Activated T-cell treated with anti-CD3 and anti-CD28 coated beads, Interleukin-2, amount 50 U/mL, for 24 hours (primary cell): ENCODE results near the gene AHRR.
"Not testable (repeated sequence)": the region's sequence is repeated elsewhere in the genome, so short reads cannot be mapped to it uniquely, and the experiment has no call there.

Source experiments
- DNase-seq: peaks from one replicate; pipeline ENCODE4 v3.0.0-alpha.2; 2020
- H3K27ac Mint-ChIP-seq: 2 replicates; pipeline ENCODE4 v1.8.0; 2020; ENCODE audit warnings: mild to moderate bottlenecking, mixed read lengths
- H3K27me3 Mint-ChIP-seq: 2 replicates; pipeline ENCODE4 v1.8.0; 2020; ENCODE audit warnings: mixed read lengths
- H3K36me3 Mint-ChIP-seq: 2 replicates; pipeline ENCODE4 v1.8.0; 2020; ENCODE audit warnings: low read depth, mixed read lengths
- H3K4me1 Mint-ChIP-seq: 2 replicates; pipeline ENCODE4 v1.8.0; 2020; ENCODE audit warnings: low read depth, mixed read lengths
- H3K4me3 Mint-ChIP-seq: 2 replicates; pipeline ENCODE4 v1.8.0; 2020; ENCODE audit warnings: mild to moderate bottlenecking, moderate library complexity, mixed read lengths
- H3K9me3 Mint-ChIP-seq: 2 replicates; pipeline ENCODE4 v1.8.0; 2020; ENCODE audit warnings: mixed read lengths

Gene AHRR

DNA sequence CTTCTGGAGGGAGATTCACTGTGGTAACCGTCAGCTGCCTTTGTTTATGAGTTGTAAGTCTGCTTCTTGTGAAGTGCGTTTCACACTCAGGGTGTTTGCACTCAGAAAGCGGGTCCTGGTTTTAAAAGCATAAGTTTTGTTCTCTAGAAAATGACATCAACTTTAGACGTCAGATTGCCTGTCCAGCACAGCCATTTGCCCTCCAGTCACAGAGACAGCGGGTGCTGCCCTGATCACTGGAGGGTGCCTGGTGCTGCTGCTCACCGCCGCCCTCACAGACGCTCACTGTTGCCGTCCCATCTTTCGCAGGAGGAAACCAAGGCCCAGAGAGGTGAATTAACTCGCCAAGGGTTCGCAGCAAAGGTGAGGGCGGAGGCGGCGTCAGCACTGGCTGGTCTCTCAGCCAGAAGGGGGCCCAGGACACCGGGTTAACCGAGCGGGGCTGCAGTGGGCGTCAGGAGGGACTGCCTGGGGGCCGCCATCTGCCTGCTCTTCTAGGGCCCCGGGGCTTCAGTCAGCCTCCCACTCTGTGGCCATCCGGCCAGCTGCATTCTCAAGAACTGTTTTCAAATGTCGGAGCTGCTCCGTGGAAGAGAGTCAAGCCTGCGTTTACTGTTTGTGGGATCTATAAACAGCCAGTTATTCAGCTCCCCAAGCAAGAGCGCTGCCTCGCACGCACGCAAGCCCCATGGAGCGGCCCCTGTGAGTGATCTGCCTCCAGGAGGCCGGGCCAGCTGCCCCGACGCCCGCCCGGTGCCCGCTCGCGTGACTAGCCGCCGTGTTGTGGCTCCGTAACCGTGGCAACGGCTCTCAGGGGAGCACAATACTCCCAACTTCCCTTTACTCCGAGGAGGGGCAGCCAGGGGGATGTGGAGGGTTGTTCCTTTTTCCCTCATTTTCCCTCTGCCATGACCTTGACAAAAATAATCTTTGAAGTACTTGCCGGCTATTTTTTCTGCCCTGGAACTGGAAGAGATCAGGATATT is 78.1 kb downstream of the AHRR start:
- H3K27ac Mint-ChIP-seq, result peak overlapping the region; percentile 92
- no peaks in the 10 kb centered on the region for H3K9me3 Mint-ChIP-seq

DNA sequence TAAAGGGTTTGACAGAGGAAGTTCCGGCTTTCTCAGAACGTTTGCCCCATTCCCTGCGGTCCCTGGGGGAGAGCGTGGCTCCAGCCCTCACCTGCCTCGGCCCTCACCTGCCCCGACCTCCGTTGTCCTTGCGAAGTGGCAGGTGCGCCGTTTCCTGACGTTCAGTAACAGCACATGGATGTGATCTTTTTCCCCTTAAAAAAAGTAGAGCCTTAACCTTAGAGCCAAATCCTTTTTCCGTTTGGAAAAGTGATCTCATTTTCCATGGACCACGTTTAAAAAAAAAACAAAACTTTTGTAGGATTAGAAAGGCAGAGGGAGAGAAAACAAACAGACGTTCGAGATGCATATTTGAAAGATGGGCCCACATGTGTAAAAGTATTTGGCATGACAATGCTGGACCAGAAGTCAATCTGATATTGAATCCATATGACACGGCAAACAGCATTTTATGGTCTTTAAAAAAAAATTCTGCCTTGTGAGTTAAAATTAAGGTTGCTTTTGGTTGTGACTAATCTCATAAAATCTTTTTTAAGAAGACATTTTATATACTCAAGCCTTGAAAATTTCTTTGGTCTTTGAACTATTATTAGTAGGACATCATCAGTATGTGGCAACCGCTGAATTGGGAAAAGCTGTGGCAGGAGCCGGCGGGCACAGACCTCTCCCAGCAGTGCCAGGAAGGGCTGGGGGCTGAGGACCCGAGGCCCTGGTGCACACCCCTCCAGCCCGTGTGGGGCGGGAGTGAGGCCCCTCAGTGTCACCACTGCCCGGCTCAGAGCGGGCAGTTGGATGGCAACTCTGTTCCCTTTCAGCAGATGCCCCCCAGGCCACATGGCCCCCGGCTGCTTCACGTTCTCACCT is 79.0 kb downstream of the AHRR start:
- Mint-ChIP-seq H3K27me3 (peaks cover 44% of the 10 kb centered on the region), H3K4me1 (peaks cover 47% of the 10 kb centered on the region), H3K9me3 (no peaks in the 10 kb centered on the region), H3K27ac (peak overlapping the region; percentile 92), H3K4me3 (peak overlapping the region; percentile 60), H3K36me3 (peaks cover 28% of the 10 kb centered on the region)
- peak; percentile 29 for DNase-seq

More for the DNA sequence above, 78.1 kb downstream of the AHRR start:
- peaks cover 28% of the 10 kb centered on the region for H3K36me3 Mint-ChIP-seq
- peak; percentile 79 for DNase-seq
- H3K4me3 Mint-ChIP-seq, result peak overlapping the region; percentile 60
- H3K4me1 Mint-ChIP-seq, result peaks cover 47% of the 10 kb centered on the region
- peaks cover 43% of the 10 kb centered on the region for H3K27me3 Mint-ChIP-seq

DNA sequence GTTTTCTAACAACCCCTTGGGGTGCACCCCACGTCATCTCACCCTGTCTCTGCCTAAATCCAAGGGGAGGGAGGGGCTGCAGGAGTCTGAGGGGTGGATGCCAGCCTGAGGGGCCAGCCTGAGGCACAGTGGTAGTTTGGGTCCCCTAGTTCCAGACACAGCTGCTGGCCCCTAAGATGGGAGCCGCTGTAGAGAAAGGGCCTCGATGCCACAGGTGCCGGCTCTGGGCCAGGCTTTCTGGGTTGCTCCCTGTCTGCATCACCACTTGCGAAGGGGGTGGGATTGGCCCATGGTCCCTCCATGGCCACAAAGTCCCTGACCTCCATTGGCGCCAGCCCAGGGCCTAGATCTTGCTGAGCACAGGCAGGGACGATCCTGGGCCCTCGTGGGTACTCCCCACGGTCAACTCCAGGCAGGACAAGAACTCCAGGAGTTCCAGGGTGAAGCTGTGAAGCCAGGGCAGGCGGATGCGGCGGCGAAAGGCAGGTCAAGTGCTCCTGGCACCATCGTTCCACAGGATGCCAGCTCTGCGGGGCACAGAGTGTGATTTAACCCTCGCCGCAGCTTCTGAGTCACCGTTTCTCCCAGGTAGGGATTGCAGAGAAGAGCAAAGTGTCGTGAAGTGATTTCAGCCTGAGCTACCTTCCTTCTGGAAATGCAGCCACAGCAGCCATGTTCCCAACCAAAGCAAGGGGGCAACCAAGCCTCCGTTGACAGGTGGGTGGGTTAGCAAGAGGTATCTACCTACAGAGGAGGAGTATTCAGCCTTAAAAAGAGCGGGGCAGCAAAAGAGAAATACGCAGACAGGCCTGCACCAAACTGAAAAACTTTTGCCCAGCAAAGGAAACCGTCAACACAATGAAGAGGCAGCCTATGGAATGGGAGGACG is 79.9 kb downstream of the AHRR start:
- Mint-ChIP-seq H3K9me3 (no peaks in the 10 kb centered on the region), H3K4me1 (peaks cover 47% of the 10 kb centered on the region), H3K4me3 (no peak overlapping the region), H3K27ac (no peak overlapping the region), H3K27me3 (peaks cover 46% of the 10 kb centered on the region), H3K36me3 (peaks cover 28% of the 10 kb centered on the region)
- DNase-seq, result peak; percentile 29

DNA sequence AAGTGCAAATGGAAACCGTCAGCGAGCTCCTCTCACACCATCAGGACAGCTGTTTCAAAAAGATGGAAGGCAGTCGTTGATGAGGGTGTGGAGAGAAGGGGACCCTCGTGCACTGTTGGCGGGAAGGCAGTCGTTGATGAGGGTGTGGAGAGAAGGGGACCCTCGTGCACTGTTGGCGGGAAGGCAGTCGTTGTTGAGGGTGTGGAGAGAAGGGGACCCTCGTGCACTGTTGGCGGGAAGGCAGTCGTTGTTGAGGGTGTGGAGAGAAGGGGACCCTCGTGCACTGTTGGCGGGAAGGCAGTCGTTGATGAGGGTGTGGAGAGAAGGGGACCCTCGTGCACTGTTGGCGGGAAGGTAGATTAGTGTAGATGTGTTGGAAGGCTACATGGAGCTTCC is 80.7 kb downstream of the AHRR start:
- DNase-seq, H3K27ac Mint-ChIP-seq, H3K9me3 Mint-ChIP-seq, H3K4me3 Mint-ChIP-seq: not testable (repeated sequence)
- H3K27me3 Mint-ChIP-seq, result peaks cover 46% of the 10 kb centered on the region
- H3K36me3 Mint-ChIP-seq, result peaks cover 28% of the 10 kb centered on the region
- peaks cover 47% of the 10 kb centered on the region for H3K4me1 Mint-ChIP-seq

DNA sequence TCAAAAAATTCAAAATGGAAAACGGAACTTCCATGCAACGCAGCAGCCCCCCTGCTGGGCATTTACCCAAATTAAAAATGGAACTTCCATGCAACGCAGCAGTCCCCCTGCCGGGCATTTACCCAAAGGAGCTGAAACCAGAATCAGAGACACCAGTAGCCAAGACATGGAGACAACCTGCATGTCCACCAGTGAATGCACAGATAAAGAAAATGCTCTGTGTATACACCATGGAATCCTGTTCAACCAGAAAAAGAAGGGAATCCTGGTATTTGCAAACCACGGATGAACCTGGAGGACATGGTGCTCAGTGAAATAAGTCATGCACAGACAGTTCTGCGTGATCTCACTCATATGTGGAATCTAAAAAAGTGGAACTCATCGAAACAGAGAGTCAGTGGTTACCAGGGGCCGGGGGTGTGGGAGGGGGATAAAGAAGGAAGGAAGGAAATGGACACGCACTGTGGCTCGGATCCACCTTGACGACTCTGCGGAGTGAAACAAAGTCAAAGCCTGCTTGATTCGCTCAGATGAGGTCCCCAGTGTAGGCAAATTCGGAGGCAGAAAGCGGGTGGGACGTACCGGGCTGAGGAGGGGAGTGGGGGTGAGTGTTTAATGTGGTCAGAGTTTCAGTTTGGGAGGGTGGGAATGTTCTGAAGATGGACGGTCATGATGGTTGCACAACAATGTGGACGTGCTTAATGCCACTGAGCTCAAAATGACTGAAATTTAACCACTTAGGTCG is 81.3 kb downstream of the AHRR start:
- Mint-ChIP-seq H3K27ac (peak overlapping the region; percentile 32), H3K27me3 (peaks cover 46% of the 10 kb centered on the region), H3K4me1 (peaks cover 47% of the 10 kb centered on the region), H3K9me3 (no peaks in the 10 kb centered on the region), H3K36me3 (peaks cover 28% of the 10 kb centered on the region), H3K4me3 (no peak overlapping the region)
- DNase-seq, result peak; percentile 35

DNA sequence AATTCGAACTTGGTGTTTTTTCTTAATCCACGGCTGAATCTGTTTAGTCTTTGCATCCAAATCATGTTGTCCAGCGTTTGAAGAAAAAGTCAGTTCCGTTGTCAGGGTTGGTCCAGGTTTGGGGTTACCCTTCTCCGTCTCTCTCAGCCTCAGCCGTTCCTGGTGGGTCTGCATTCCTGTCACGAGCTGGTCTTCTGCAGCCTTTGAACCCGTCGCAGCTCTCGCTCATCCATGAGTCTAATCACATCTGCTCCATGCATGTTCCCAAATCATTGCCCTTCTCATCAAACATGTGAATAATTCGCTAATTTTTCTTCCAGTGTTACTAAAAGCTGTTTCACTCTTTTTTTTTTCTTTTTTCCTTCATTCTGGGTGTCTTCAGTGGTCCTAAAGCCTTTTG is 82.5 kb downstream of the AHRR start:
- H3K27me3 Mint-ChIP-seq, result peaks cover 46% of the 10 kb centered on the region
- no peak overlapping the region for H3K27ac Mint-ChIP-seq
- no peak overlapping the region for H3K4me3 Mint-ChIP-seq
- no peak for DNase-seq
- no peaks in the 10 kb centered on the region for H3K9me3 Mint-ChIP-seq
- H3K36me3 Mint-ChIP-seq, result peaks cover 28% of the 10 kb centered on the region
- H3K4me1 Mint-ChIP-seq, result peaks cover 40% of the 10 kb centered on the region

DNA sequence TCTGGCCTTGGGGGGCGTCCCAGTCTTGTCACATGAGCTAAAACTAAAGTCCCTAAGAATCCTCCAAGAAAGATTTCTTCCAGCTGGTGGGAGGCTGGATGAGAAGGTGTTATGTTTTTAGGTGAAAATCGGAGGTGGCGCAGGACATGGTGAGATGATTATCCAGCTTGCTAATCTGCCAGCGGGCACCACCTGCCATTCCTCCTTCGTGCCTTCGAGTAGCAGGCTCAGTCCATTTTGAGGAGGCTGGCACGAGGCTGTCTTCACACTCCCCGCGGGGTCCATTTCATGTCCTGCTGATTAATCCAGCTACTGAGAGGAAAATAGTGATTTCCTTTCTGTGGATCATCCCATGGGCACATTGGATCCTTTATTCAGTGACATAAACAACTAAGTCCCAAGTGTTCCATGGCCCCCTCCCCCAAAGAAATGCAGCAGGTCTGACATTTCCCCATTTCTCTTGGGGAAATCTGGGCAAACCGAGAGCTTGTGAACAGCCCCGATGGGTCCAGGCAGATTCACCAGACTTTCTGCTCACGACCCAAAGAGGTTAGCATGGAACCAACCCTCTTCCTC is 83.2 kb downstream of the AHRR start:
- H3K4me1 Mint-ChIP-seq, result peaks cover 34% of the 10 kb centered on the region
- no peak overlapping the region for H3K27ac Mint-ChIP-seq
- peaks cover 22% of the 10 kb centered on the region for H3K36me3 Mint-ChIP-seq
- peaks cover 41% of the 10 kb centered on the region for H3K27me3 Mint-ChIP-seq
- no peaks in the 10 kb centered on the region for H3K9me3 Mint-ChIP-seq
- DNase-seq, result no peak
- H3K4me3 Mint-ChIP-seq, result no peak overlapping the region

DNA sequence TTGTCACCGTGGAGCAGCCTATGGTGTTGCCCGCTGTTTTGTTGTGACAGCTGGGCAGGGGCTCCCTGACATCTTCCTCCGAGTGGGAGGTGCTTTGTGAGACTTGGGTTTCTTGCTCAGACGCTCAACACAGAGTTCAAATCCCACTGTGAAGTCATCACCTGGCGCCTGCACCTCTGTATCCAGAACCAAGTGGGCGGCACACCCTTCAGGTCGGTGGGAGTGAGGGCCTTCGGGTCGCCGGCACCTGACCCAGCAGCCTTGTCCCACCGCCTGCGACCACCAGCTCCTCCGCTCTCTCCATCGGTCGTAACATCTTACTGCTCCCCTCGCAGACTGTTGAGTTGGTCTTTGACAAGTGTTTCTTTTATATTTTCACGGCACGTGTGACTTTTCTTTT is 83.9 kb downstream of the AHRR start:
- DNase-seq, result no peak
- no peak overlapping the region for H3K4me3 Mint-ChIP-seq
- peaks cover 34% of the 10 kb centered on the region for H3K27me3 Mint-ChIP-seq
- no peaks in the 10 kb centered on the region for H3K9me3 Mint-ChIP-seq
- H3K27ac Mint-ChIP-seq, result no peak overlapping the region
- H3K4me1 Mint-ChIP-seq, result peaks cover 27% of the 10 kb centered on the region
- peaks cover 16% of the 10 kb centered on the region for H3K36me3 Mint-ChIP-seq

DNA sequence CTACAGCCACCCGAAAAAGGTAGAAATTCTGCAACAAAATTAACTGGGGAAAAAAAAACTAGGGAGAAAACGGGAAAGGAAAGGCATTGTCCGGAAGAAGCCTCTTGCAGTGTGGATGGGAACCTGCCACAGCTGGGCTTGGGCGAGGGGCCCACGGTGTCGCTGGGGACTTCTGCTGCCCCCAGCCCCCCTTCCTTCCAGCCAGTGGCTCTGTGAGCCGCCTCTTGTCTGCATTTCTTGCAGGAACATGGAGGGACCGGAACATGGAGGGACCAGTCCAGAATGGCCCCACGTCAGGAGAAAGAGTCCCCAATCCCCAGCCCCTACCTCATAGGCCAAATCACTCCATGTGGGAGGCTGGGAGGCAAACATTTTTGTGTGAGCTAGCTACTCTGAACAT is 84.5 kb downstream of the AHRR start:
- peaks cover 30% of the 10 kb centered on the region for H3K27me3 Mint-ChIP-seq
- H3K9me3 Mint-ChIP-seq, result no peaks in the 10 kb centered on the region
- H3K4me3 Mint-ChIP-seq, result no peak overlapping the region
- no peak overlapping the region for H3K27ac Mint-ChIP-seq
- no peak for DNase-seq
- H3K36me3 Mint-ChIP-seq, result peaks cover 13% of the 10 kb centered on the region
- H3K4me1 Mint-ChIP-seq, result peaks cover 28% of the 10 kb centered on the region

DNA sequence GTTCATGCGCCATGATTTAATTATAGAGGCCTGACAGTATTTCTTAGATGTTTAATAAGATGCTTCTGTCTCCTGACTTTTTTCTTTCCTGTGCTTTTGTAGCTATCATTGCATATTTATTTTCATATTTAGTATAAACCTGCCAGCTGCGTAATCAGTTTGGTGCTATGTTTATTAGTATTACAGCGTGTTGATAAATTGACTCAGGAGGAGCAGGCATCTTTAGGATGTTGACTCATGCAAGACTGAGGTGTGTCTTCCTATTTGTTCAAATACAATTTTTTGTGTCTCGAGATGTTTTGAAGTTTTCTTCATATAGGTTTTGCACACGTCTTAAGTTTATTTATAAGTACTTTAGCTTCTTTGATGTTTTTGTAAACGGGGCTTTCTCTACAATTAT is 85.5 kb downstream of the AHRR start:
- Mint-ChIP-seq H3K4me3 (no peak overlapping the region), H3K9me3 (no peaks in the 10 kb centered on the region), H3K36me3 (peaks cover 4% of the 10 kb centered on the region)

DNA sequence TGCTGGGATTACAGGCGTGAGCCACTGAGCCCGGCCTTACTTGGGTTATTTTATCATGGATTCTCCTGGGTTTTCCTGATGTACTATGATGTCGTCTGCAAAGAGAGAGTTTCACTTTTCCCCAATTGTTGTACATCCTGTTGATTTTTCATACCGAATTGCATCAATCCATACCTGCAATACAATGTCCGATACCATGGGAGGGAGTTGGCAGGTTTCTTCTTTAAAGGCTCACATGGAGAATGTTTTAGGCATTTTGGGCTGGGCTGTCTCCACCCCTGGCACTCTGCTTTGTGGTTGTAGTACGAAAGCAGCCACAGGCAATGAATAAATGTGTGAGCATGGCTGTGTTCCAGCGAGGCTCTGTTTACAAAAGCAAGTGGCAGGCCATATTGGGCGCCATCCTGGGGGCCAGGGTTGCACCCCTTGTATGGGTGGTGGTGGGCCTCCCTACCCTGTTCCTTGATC is 86.3 kb downstream of the AHRR start:
- Mint-ChIP-seq H3K27ac (no peak overlapping the region), H3K27me3 (peaks cover 17% of the 10 kb centered on the region), H3K9me3 (no peaks in the 10 kb centered on the region), H3K4me1 (peaks cover 28% of the 10 kb centered on the region), H3K4me3 (no peak overlapping the region), H3K36me3 (peaks cover 3% of the 10 kb centered on the region)
- DNase-seq, result no peak

More for the DNA sequence above, 85.5 kb downstream of the AHRR start:
- peaks cover 29% of the 10 kb centered on the region for H3K4me1 Mint-ChIP-seq
- H3K27ac Mint-ChIP-seq, result no peak overlapping the region
- H3K27me3 Mint-ChIP-seq, result peaks cover 20% of the 10 kb centered on the region
- no peak for DNase-seq

DNA sequence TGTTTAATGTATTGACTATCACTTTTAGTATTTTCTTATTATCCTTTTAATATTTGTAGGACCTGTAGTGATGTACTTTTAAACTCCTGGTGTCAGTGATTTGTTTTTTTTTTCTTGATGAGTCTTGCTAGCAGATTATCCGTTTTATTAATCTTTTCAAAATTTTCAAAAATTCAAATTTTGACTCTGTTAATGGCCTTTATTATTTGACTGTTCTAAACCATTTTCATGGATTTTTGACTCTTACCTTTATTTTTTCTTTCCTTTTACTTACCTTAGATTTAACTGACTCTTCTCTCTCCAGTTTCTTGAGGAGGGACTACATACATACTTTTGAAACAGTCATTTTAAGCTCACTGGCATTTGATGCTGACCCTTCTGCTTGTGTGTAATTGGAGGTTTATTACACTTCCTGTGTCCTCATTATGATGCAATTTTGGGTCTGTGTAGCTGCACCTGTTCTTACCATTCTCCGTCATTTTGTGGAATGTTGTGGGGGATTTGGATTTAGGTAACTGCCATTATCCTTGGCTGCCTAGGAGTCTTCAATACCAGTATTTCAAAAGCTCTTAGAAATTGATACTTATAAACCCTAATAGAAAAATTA is 89.5 kb downstream of the AHRR start:
- peaks cover 28% of the 10 kb centered on the region for H3K4me1 Mint-ChIP-seq

DNA sequence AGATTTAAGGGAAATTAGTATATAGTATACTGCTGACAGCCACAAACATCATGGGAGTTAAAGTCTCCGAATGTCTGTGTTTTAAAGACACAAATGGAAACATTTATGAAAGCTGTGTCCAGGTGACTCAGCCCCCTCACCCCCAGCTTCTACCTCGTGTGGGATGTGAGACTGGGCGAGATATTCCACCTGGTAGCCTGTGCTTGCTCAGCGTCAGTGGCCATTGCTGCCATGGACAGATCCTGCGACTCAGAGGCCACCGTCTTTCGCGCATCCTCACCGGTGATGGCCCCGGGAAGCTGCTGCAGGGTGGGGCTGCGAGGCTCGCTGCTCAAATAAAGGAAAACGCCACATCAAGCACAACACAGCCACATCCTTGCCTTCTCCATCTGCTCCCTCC is 90.2 kb downstream of the AHRR start:
- Mint-ChIP-seq H3K36me3 (no peaks in the 10 kb centered on the region), H3K4me1 (peaks cover 34% of the 10 kb centered on the region), H3K27ac (peak overlapping the region; percentile 70), H3K9me3 (no peaks in the 10 kb centered on the region), H3K27me3 (peaks cover 3% of the 10 kb centered on the region), H3K4me3 (no peak overlapping the region)
- DNase-seq, result peak; percentile 51

More for the DNA sequence above, 89.5 kb downstream of the AHRR start:
- no peaks in the 10 kb centered on the region for H3K9me3 Mint-ChIP-seq
- DNase-seq, result no peak
- H3K27ac Mint-ChIP-seq, result peak overlapping the region; percentile 42
- no peaks in the 10 kb centered on the region for H3K36me3 Mint-ChIP-seq
- H3K27me3 Mint-ChIP-seq, result peaks cover 3% of the 10 kb centered on the region
- H3K4me3 Mint-ChIP-seq, result no peak overlapping the region
